CD4-positive, alpha-beta T cell (primary cell): ENCODE measurements around the gene METTL15. TPM values are rescaled to one million over a fixed set of nuclear protein-coding genes. Genes with fewer than 3 reads are reported as not detected.
"Not testable (repeated sequence)": the region's sequence is repeated elsewhere in the genome, so short reads cannot be mapped to it uniquely, and the experiment has no call there.

Experiments
- ATAC-seq: fragments of 200-7000 bp; cut with Tn5 transposase; one replicate; pipeline ENCODE4 v1.10.0; 2022; ENCODE audit warnings: mild to moderate bottlenecking; ENCODE audit not compliant: poor library complexity
- CTCF ChIA-PET: fragments of 350-600 bp; sonication (Branson Sonifier 250); formaldehyde crosslinking; loops from one replicate; lab custom pipeline; 2021; ENCODE audit warnings: antibody characterized with exemption, inconsistent platforms; lab: Charles Lee
- POLR2A ChIA-PET: fragments of 350-600 bp; sonication (Branson Sonifier 250); formaldehyde crosslinking; loops from one replicate; lab custom pipeline; 2021; ENCODE audit warnings: antibody characterized with exemption, inconsistent platforms; lab: Charles Lee
- DNase-seq, 14 experiments: peaks; one replicate each; pipeline ENCODE4 v3.0.0-alpha.2; 2013 to 2020; ENCODE audit warnings: mixed read lengths in 2 of 14
- H3K27ac ChIP-seq, 2 donors: one replicate each; pipeline versions ENCODE4 v1.5.1 to v1.7.0; 2013; ENCODE audit warnings: low read length in 2 of 2, low read depth in 1 of 2, mild to moderate bottlenecking in 1 of 2
- H3K27me3 ChIP-seq, 2 experiments: 1 replicate in 1 of 2; 2 replicates in 1 of 2; pipeline versions ENCODE4 v1.6.1 to v1.7.0; 2013; ENCODE audit warnings: low read length in 2 of 2, control low read depth in 1 of 2, mild to moderate bottlenecking in 1 of 2, moderate library complexity in 1 of 2; ENCODE audit not compliant: insufficient read depth in 2 of 2, control insufficient read depth in 1 of 2
- H3K36me3 ChIP-seq: one replicate; pipeline ENCODE4 v1.6.1; 2013; ENCODE audit warnings: low read length, control low read depth; ENCODE audit not compliant: insufficient read depth
- H3K4me1 ChIP-seq: one replicate; pipeline ENCODE4 v1.6.1; 2013; ENCODE audit warnings: low read length, control low read depth; ENCODE audit not compliant: insufficient read depth
- H3K4me3 ChIP-seq: one replicate; pipeline ENCODE4 v1.5.1; 2013; ENCODE audit warnings: mild to moderate bottlenecking, low read length, moderate library complexity
- H3K9me3 ChIP-seq, 2 experiments: 1 replicate in 1 of 2; 2 replicates in 1 of 2; pipeline versions ENCODE4 v1.6.1 to v1.7.0; 2013; ENCODE audit warnings: low read length in 2 of 2, mild to moderate bottlenecking in 2 of 2, control low read depth in 1 of 2, moderate library complexity in 1 of 2; ENCODE audit not compliant: control insufficient read depth in 1 of 2, insufficient read depth in 1 of 2
- H3K27ac Mint-ChIP-seq: one replicate; pipeline ENCODE4 v1.8.0; 2020; ENCODE audit warnings: mixed read lengths
- H3K27me3 Mint-ChIP-seq: one replicate; pipeline ENCODE4 v1.8.0; 2021; ENCODE audit warnings: mixed read lengths
- H3K36me3 Mint-ChIP-seq: one replicate; pipeline ENCODE4 v1.8.0; 2021; ENCODE audit warnings: low read depth, mixed read lengths
- H3K4me1 Mint-ChIP-seq: one replicate; pipeline ENCODE4 v1.8.0; 2021; ENCODE audit warnings: low read depth, mixed read lengths
- H3K4me3 Mint-ChIP-seq: one replicate; pipeline ENCODE4 v1.8.0; 2020; ENCODE audit warnings: mild to moderate bottlenecking, mixed read lengths
- H3K9me3 Mint-ChIP-seq: one replicate; pipeline ENCODE4 v1.8.0; 2020; ENCODE audit warnings: mixed read lengths
- CTCF ChIP-seq: fragments of 200-600 bp; IDR thresholded peaks from one replicate; pipeline ENCODE4 v1.8.0; 2022; ENCODE audit warnings: antibody characterized with exemption, mild to moderate bottlenecking
- intact Hi-C, 2 experiments: fragments of 100-400 bp; cut with DNase I in 1 of 2; cut with micrococcal nuclease in 1 of 2; formaldehyde crosslinking; loops; one replicate each; pipeline versions ENCODE4 v1.15.1 to v1.9.0; 2023 to 2025; cut with DNase I, micrococcal nuclease
- total RNA-seq, 174 experiments: library from RNA in 2 of 174; stranded (reverse) in 2 of 174; gene quantifications; one replicate each; pipeline ENCODE4 v1.2.3 and lab custom pipeline; 2021 to 2026

Gene METTL15
- total RNA-seq, 2 experiments from 2014 or later: 3.5 to 4.4 TPM

- ATAC-seq (no peak), DNase-seq (no peak)
- ChIA-PET POLR2A (no interaction called here), CTCF (no interaction called here)
- Histone ChIP-seq H3K4me3 (no peak overlapping the region), H3K36me3 (no peaks in the 10 kb centered on the region), H3K27me3 (no peaks in the 10 kb centered on the region), H3K4me1 (no peaks in the 10 kb centered on the region), H3K27ac (no peak overlapping the region), H3K9me3 (no peaks in the 10 kb centered on the region)
- intact Hi-C loops: no loop called here
- TF ChIP-seq CTCF: no peak
- H3K27me3 Mint-ChIP-seq: no peaks in the 10 kb centered on the region
- H3K4me1 Mint-ChIP-seq: no peaks in the 10 kb centered on the region
- H3K36me3 Mint-ChIP-seq: no peaks in the 10 kb centered on the region
- H3K9me3 Mint-ChIP-seq: no peaks in the 10 kb centered on the region
- no peak overlapping the region for H3K27ac Mint-ChIP-seq
- no peak overlapping the region for H3K4me3 Mint-ChIP-seq
Measured at GRCh38 chr11:28098257-28098656, 9.9 kb upstream of the METTL15 start.

GRCh38 chr11:28099715-28100114 lies 8.5 kb upstream of the METTL15 start:
- Mint-ChIP-seq H3K4me3 (no peak overlapping the region), H3K27me3 (no peaks in the 10 kb centered on the region), H3K4me1 (peaks cover 5% of the 10 kb centered on the region), H3K36me3 (no peaks in the 10 kb centered on the region), H3K9me3 (no peaks in the 10 kb centered on the region), H3K27ac (no peak overlapping the region)
- ATAC-seq: no peak
- CTCF ChIA-PET: no interaction called here
- no peaks in the 10 kb centered on the region for H3K36me3 ChIP-seq
- TF ChIP-seq CTCF: no peak
- DNase-seq: no peak
- no peak overlapping the region for H3K27ac ChIP-seq
- POLR2A ChIA-PET: no interaction called here
- intact Hi-C loops: loop anchor here (10.0 kb wide), 2 partner anchors 55 to 735 kb away; partner anchors contain the start of gene CCDC34 (in 1 of the 2)
- H3K4me1 ChIP-seq: no peaks in the 10 kb centered on the region
- no peak overlapping the region for H3K4me3 ChIP-seq
- H3K9me3 ChIP-seq: no peaks in the 10 kb centered on the region
- no peaks in the 10 kb centered on the region for H3K27me3 ChIP-seq

GRCh38 chr11:28100665-28101064 lies 7.5 kb upstream of the METTL15 start:
- no peak for ATAC-seq
- Mint-ChIP-seq H3K27ac (no peak overlapping the region), H3K9me3 (no peaks in the 10 kb centered on the region), H3K36me3 (no peaks in the 10 kb centered on the region), H3K4me3 (no peak overlapping the region), H3K4me1 (peaks cover 9% of the 10 kb centered on the region), H3K27me3 (no peaks in the 10 kb centered on the region)
- no peak overlapping the region for H3K4me3 ChIP-seq
- TF ChIP-seq CTCF: no peak
- H3K36me3 ChIP-seq: no peaks in the 10 kb centered on the region
- H3K27me3 ChIP-seq: no peaks in the 10 kb centered on the region
- POLR2A ChIA-PET: no interaction called here
- intact Hi-C loops: loop anchor here (10.0 kb wide), 2 partner anchors 56 to 736 kb away; partner anchors contain the start of gene CCDC34 (in 1 of the 2)
- no peak overlapping the region for H3K27ac ChIP-seq
- no peaks in the 10 kb centered on the region for H3K4me1 ChIP-seq
- CTCF ChIA-PET: no interaction called here
- no peaks in the 10 kb centered on the region for H3K9me3 ChIP-seq
- no peak for DNase-seq

- CTCF ChIA-PET: not testable (repeated sequence)
Measured at GRCh38 chr11:28102300-28102699, 5.9 kb upstream of the METTL15 start.

More at GRCh38 chr11:28102300-28102699, 5.9 kb upstream of the METTL15 start:
- ATAC-seq, H3K4me3 ChIP-seq, H3K4me3 Mint-ChIP-seq, H3K36me3 ChIP-seq, H3K27ac Mint-ChIP-seq, H3K27me3 Mint-ChIP-seq, H3K36me3 Mint-ChIP-seq, H3K27ac ChIP-seq, POLR2A ChIA-PET, DNase-seq, H3K4me1 ChIP-seq, H3K9me3 ChIP-seq, H3K9me3 Mint-ChIP-seq, H3K27me3 ChIP-seq: not testable (repeated sequence)
- H3K4me1 Mint-ChIP-seq: peaks cover 18% of the 10 kb centered on the region
- intact Hi-C loops: loop anchor here (10.0 kb wide), 2 partner anchors 57 to 737 kb away; partner anchors contain the start of gene CCDC34 (in 1 of the 2)
